Hematopoietic multipotent progenitor cell treated with erythropoietin and hydrocortisone succinate and interleukin-3 and kit ligand, for 17 days (in vitro differentiated cells): Measurements from ENCODE around the gene OR3A2.
"Not testable (repeated sequence)": the region's sequence is repeated elsewhere in the genome, so short reads cannot be mapped to it uniquely, and the experiment has no call there.

Source experiments
- DNase-seq: peaks from one replicate; pipeline ENCODE4 v3.0.0-alpha.2; 2015; ENCODE audit warnings: low spot score

OR3A2 gene

GRCh38 chr17:3293548-3293947, 92.6 kb downstream of the OR3A2 start:
- not testable (repeated sequence) for DNase-seq

- no peak for DNase-seq
Measured at GRCh38 chr17:3282901-3283300, 103.2 kb downstream of the OR3A2 start.

- DNase-seq: no peak
Measured at GRCh38 chr17:3276126-3276525, 110.0 kb downstream of the OR3A2 start.

GRCh38 chr17:3271072-3271848, 114.8 kb downstream of the OR3A2 start:
- no peak for DNase-seq

GRCh38 chr17:3260600-3260999, 125.5 kb downstream of the OR3A2 start:
- no peak for DNase-seq

- no peak for DNase-seq
Measured at GRCh38 chr17:3260163-3260562, 125.9 kb downstream of the OR3A2 start.

- DNase-seq: no peak
Measured at GRCh38 chr17:3256575-3256974, 129.5 kb downstream of the OR3A2 start.

GRCh38 chr17:3249013-3249412, 137.1 kb downstream of the OR3A2 start:
- not testable (repeated sequence) for DNase-seq

GRCh38 chr17:3244841-3245240, 141.3 kb downstream of the OR3A2 start:
- not testable (repeated sequence) for DNase-seq

- DNase-seq: not testable (repeated sequence)
Measured at GRCh38 chr17:3241044-3241443, 145.1 kb downstream of the OR3A2 start.

GRCh38 chr17:3238685-3239084, 147.4 kb downstream of the OR3A2 start:
- not testable (repeated sequence) for DNase-seq

GRCh38 chr17:3232300-3232699, 153.8 kb downstream of the OR3A2 start:
- not testable (repeated sequence) for DNase-seq
